ENCODE measurements around the gene FARSA. TPM values are rescaled to one million over a fixed set of nuclear protein-coding genes. Genes with fewer than 3 reads are reported as not detected.
A peak's percentile ranks its signal among the peaks of the same experiment; 100 is the strongest.
"Not testable (repeated sequence)": the region's sequence is repeated elsewhere in the genome, so short reads cannot be mapped to it uniquely, and the experiment has no call there.

The FARSA gene
- total and polyA plus RNA-seq, 8 donors, result 35.3 to 59.4 (median 41.8) TPM

DNA sequence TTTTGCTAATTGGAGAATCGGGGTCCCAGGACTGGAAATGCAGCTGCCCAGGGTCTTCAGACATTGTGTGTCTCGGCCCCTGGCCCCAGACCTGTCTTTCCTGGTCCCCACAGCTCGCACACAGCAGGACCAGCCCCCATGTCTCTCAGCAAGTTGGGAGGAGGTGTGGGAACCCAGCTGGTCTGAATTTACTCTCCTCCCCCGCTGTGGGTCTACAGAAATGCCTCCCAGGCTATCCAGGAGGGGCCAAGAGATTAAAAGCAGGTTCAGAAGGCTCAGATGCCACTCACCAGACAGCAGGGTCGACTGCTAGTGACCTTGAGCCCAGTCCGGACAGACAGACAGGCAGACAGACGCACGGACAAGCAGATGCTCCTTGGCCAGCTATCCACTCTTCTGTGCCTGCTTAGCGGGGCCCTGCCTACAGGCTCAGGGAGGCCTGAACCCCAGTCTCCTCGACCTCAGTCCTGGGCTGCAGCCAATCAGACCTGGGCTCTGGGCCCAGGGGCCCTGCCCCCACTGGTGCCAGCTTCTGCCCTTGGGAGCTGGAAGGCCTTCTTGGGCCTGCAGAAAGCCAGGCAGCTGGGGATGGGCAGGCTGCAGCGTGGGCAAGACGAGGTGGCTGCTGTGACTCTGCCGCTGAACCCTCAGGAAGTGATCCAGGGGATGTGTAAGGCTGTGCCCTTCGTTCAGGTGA, 35.9 kb upstream of the FARSA start, which contains the start of gene DAND5:
DAND5 (plus strand) TSS at position 285 of the 697 bp plus-strand sequence; CDS start at position 370, 85 bp downstream.
- ATAC-seq, result no peak
- Histone ChIP-seq H3K27ac (no peak within 1 kb of the TSS), H3K9me3 (no peaks in the 10 kb centered on the region), H3K4me3 (no peak within 1 kb of the TSS), H3K4me1 (peaks cover 0 to 10% of the 10 kb centered on the region in 2 donors), H3K36me3 (no peaks in the 10 kb centered on the region), H3K27me3 (no peaks in the 10 kb centered on the region)
- no peak for TF ChIP-seq CTCF (IDR thresholded peaks at IDR 0.05)
- intact Hi-C loops (cut with DNase I), result loop anchor here in 1 of 2 donors (10.0 kb wide), 1 partner anchor 85 kb away; the partner anchor contains the start of genes DNASE2 and KLF1
- no peak for DNase-seq

GRCh38 chr19:12967907-12968306, 34.4 kb upstream of the FARSA start:
- no peak for DNase-seq
- intact Hi-C loops (cut with DNase I), result loop anchor here in 1 of 2 donors (10.0 kb wide), 1 partner anchor 83 kb away; the partner anchor contains the start of genes DNASE2 and KLF1

GRCh38 chr19:12965812-12966135, 32.3 kb upstream of the FARSA start:
- TF ChIP-seq CTCF (IDR thresholded peaks at IDR 0.05), result no peak
- no peak for ATAC-seq
- intact Hi-C loops (cut with DNase I), result loop anchor here in 1 of 2 donors (10.0 kb wide), 1 partner anchor 81 kb away; the partner anchor contains the start of genes DNASE2 and KLF1
- no peaks in the 10 kb centered on the region for H3K36me3 ChIP-seq
- no peak overlapping the region for H3K27ac ChIP-seq
- H3K4me3 ChIP-seq, result peak overlapping the region in 1 of 2 donors; percentile 42
- DNase-seq, result no peak
- peaks cover 0 to 10% of the 10 kb centered on the region in 2 donors for H3K4me1 ChIP-seq
- H3K27me3 ChIP-seq, result no peaks in the 10 kb centered on the region
- no peaks in the 10 kb centered on the region for H3K9me3 ChIP-seq

More at GRCh38 chr19:12967907-12968306, 34.4 kb upstream of the FARSA start:
- ATAC-seq, result no peak
- no peak overlapping the region for H3K4me3 ChIP-seq
- no peaks in the 10 kb centered on the region for H3K27me3 ChIP-seq
- H3K36me3 ChIP-seq, result no peaks in the 10 kb centered on the region
- H3K4me1 ChIP-seq, result peaks cover 0 to 10% of the 10 kb centered on the region in 2 donors
- no peak overlapping the region for H3K27ac ChIP-seq
- no peaks in the 10 kb centered on the region for H3K9me3 ChIP-seq
- TF ChIP-seq CTCF (IDR thresholded peaks at IDR 0.05), result no peak

GRCh38 chr19:12965017-12965811, 31.7 kb upstream of the FARSA start:
- H3K4me1 ChIP-seq, result peaks cover 0 to 10% of the 10 kb centered on the region in 2 donors
- H3K36me3 ChIP-seq, result no peaks in the 10 kb centered on the region
- H3K4me3 ChIP-seq, result peak overlapping the region; percentile 26 to 42
- intact Hi-C loops (cut with DNase I), result loop anchor here in 1 of 2 donors (10.0 kb wide), 1 partner anchor 80 kb away; the partner anchor contains the start of genes DNASE2 and KLF1
- H3K27me3 ChIP-seq, result no peaks in the 10 kb centered on the region
- no peaks in the 10 kb centered on the region for H3K9me3 ChIP-seq
- H3K27ac ChIP-seq, result peak overlapping the region in 1 of 2 donors; percentile 68
- peak; percentile 99 for ATAC-seq
- DNase-seq, result peak; percentile 68 to 97 (median 78)
- peak; percentile 94 to 97 for TF ChIP-seq CTCF (IDR thresholded peaks at IDR 0.05)

DNA sequence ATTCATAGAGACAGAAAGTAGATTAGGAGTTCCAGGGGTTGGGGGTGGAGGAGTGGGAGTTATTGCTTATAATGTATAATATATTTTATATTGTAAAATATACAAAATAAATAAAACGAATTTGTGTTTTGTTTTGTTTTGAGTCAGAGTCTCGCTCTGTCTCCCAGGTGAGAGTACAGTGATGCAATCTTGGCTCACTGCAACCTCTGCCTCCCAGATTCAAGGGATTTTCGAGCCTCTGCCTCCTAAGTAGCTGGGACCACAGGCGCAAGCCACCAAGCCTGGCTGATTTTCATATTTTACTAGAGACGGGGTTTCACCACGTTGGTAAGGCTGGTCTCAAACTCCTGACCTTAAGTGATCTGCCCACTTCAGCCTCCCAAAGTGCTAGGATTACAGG, 26.0 kb upstream of the FARSA start:
- Histone ChIP-seq H3K4me1 (peaks cover 8 to 29% of the 10 kb centered on the region in 2 donors), H3K36me3 (peaks cover 0 to 2% of the 10 kb centered on the region in 2 donors), H3K27me3 (no peaks in the 10 kb centered on the region), H3K27ac (no peak overlapping the region), H3K9me3 (no peaks in the 10 kb centered on the region), H3K4me3 (no peak overlapping the region)
- intact Hi-C loops (cut with DNase I), result no loop called here
- no peak for DNase-seq
- TF ChIP-seq CTCF (IDR thresholded peaks at IDR 0.05), result no peak
- no peak for ATAC-seq

- H3K27me3 ChIP-seq; H3K9me3 ChIP-seq; DNase-seq; intact Hi-C loops (cut with DNase I): not testable (repeated sequence)
- Histone ChIP-seq H3K27ac (peak overlapping the region; percentile 87 to 91), H3K4me1 (peaks cover 11 to 49% of the 10 kb centered on the region in 2 donors), H3K36me3 (peaks cover 0 to 22% of the 10 kb centered on the region in 2 donors), H3K4me3 (peak overlapping the region; percentile 95)
- peak; percentile 6 for ATAC-seq
These were observed 24.0 kb upstream of the FARSA start for GRCh38 chr19:12957389-12957952.

Measured in left lung (tissue), 10 donors.